K562 (cell line): ENCODE measurements around the gene MKNK2. TPM values are rescaled to one million over a fixed set of nuclear protein-coding genes. Genes with fewer than 3 reads are reported as not detected.

Experiments
- ATAC-seq: fragments of 200-7000 bp; cut with Tn5 transposase; 3 replicates; pipeline ENCODE4 v1.9.1; 2020; ENCODE audit warnings: moderate library complexity
- BruUV-seq: library from RNA; stranded (reverse); fragments of 400-500 nt; replicated peaks from 2 replicates; lab custom pipeline; 2021; lab: Mats Ljungman, UMichigan
- CTCF ChIA-PET: fragments of 300-600 bp; formaldehyde crosslinking; extraction: SDS; loops from one replicate; lab custom pipeline; 2021; ENCODE audit warnings: low intra/inter-chr PET ratio; lab: Yijun Ruan, JAX
- POLR2A ChIA-PET: fragments of 300-600, 350-650 bp; sonication (Branson Sonifier 250); formaldehyde crosslinking; extraction: SDS; loops from one replicate; lab custom pipeline; 2021; ENCODE audit warnings: antibody characterized with exemption, inconsistent platforms; lab: Yijun Ruan, JAX
- DNase-seq, 4 experiments: peaks; one replicate each; pipeline versions ENCODE4 v3.0.0 to v3.0.0-alpha.2; 2011 to 2018; ENCODE audit warnings: low spot score in 3 of 4, mixed read lengths in 3 of 4; ENCODE audit errors: extremely low read depth in 1 of 4
- FAIRE-seq: peaks from 2 replicates; lab custom pipeline; 2011; peaks lifted over from hg19 to GRCh38; lab: Jason Lieb, UNC
- H2AFZ ChIP-seq: 2 replicates; pipeline ENCODE4 v1.6.0; 2011; ENCODE audit warnings: low read depth, low read length, control low read depth, inconsistent platforms
- H3K27ac ChIP-seq: fragments of 200-600 bp; 3 replicates; pipeline ENCODE4 v1.8.0; 2011; ENCODE audit warnings: low read depth, mild to moderate bottlenecking, control low read depth, inconsistent platforms, low read length, moderate library complexity, mixed read lengths; ENCODE audit errors: extremely low read depth
- H3K27me3 ChIP-seq, 2 experiments: fragments of 300-600 bp in 1 of 2; 2 replicates in 1 of 2; 3 replicates in 1 of 2; pipeline versions ENCODE4 v1.6.0 to v1.8.0; 2011; ENCODE audit warnings: inconsistent platforms in 2 of 2, low read length in 2 of 2, mild to moderate bottlenecking in 1 of 2, mixed read lengths in 1 of 2, moderate library complexity in 1 of 2; ENCODE audit not compliant: control insufficient read depth in 2 of 2, insufficient read depth in 2 of 2
- H3K36me3 ChIP-seq: fragments of 300-600 bp; 3 replicates; pipeline ENCODE4 v1.8.0; 2011; ENCODE audit warnings: mild to moderate bottlenecking, low read length, inconsistent platforms; ENCODE audit not compliant: control insufficient read depth, insufficient read depth
- H3K4me1 ChIP-seq, 2 experiments: fragments of 200-600 bp in 1 of 2; replicated peaks in 1 of 2; 2 replicates in 1 of 2; 3 replicates in 1 of 2; pipeline versions ENCODE4 v1.5.1 to v1.8.0; 2011; ENCODE audit warnings: inconsistent platforms in 2 of 2, low read length in 2 of 2, mild to moderate bottlenecking in 1 of 2, mixed read lengths in 1 of 2, moderate library complexity in 1 of 2; ENCODE audit not compliant: control insufficient read depth in 2 of 2, insufficient read depth in 2 of 2
- H3K4me2 ChIP-seq: 2 replicates; pipeline ENCODE4 v1.6.1; 2011; ENCODE audit warnings: low read length, control low read depth, inconsistent platforms, mixed read lengths; ENCODE audit not compliant: insufficient read depth
- H3K4me3 ChIP-seq: fragments of 200-600 bp; sonication (generic), shearing (Covaris generic); 2 replicates; pipeline ENCODE4 v1.5.1; 2016; ENCODE audit warnings: control low read depth, inconsistent platforms
- H3K79me2 ChIP-seq: fragments of 200-600 bp; 3 replicates; pipeline ENCODE4 v1.8.0; 2011; ENCODE audit warnings: low read length, inconsistent platforms; ENCODE audit not compliant: control insufficient read depth, insufficient read depth
- H3K9ac ChIP-seq, 2 experiments: 2 replicates each; pipeline versions ENCODE4 v1.6.0 to v1.6.1; 2011; ENCODE audit warnings: low read depth in 2 of 2, low read length in 2 of 2, control low read depth in 1 of 2, inconsistent platforms in 1 of 2, mild to moderate bottlenecking in 1 of 2, mixed read lengths in 1 of 2; ENCODE audit not compliant: insufficient read depth in 1 of 2
- H3K9me1 ChIP-seq: one replicate; pipeline ENCODE4 v1.6.0; 2011; ENCODE audit warnings: inconsistent platforms, mild to moderate bottlenecking, low read length, moderate library complexity; ENCODE audit not compliant: control insufficient read depth, insufficient read depth
- H3K9me3 ChIP-seq: replicated peaks from 2 replicates; pipeline ENCODE4 v1.5.1; 2011; ENCODE audit warnings: low read depth, low read length, inconsistent platforms; ENCODE audit not compliant: control insufficient read depth, insufficient read depth
- H4K20me1 ChIP-seq: replicated peaks from 2 replicates; pipeline ENCODE4 v1.6.1; 2011; ENCODE audit warnings: low read length, inconsistent platforms, mixed read lengths; ENCODE audit not compliant: control insufficient read depth, insufficient read depth
- CUX1 ChIP-seq: fragments of 200-800 bp; sonication (Bioruptor generic); IDR thresholded peaks from 2 replicates; pipeline ENCODE4 v1.6.1; 2016; ENCODE audit warnings: missing genetic modification characterization, missing compliant biosample characterization
- GATA2 ChIP-seq: sonication (generic); formaldehyde crosslinking; IDR thresholded peaks from 2 replicates; pipeline ENCODE4 v1.4.0; 2020; ENCODE audit warnings: mild to moderate bottlenecking, missing genetic modification reagents
- HDAC6 ChIP-seq: IDR thresholded peaks from 2 replicates; pipeline ENCODE4 v1.6.1; 2012; ENCODE audit warnings: low read depth, mild to moderate bottlenecking, control low read depth, inconsistent platforms, low read length, moderate library complexity
- HNRNPK ChIP-seq: fragments of 200-400 bp; formaldehyde crosslinking; IDR thresholded peaks from one replicate; pipeline ENCODE4 v1.6.1; 2018; ENCODE audit warnings: mild to moderate bottlenecking, low read depth, low read length; ENCODE audit not compliant: poor library complexity, severe bottlenecking
- ZBTB40 ChIP-seq, 2 experiments: fragments of 450-650 bp in 1 of 2; sonication (generic) in 1 of 2; formaldehyde crosslinking in 1 of 2; IDR thresholded peaks; 2 replicates each; pipeline versions ENCODE4 v1.7.1 to v1.9.0; 2016 to 2022; ENCODE audit warnings: inconsistent platforms in 1 of 2, mild to moderate bottlenecking in 1 of 2, missing genetic modification reagents in 1 of 2
- ZFP30 ChIP-seq: fragments of 250-450 bp; sonication (Bioruptor Pico); IDR thresholded peaks from 2 replicates; pipeline ENCODE4 v1.8.0; 2022; ENCODE audit warnings: moderate library complexity, mild to moderate bottlenecking, inconsistent platforms, borderline replicate concordance
- ZFX ChIP-seq: sonication (generic); formaldehyde crosslinking; IDR thresholded peaks from 2 replicates; pipeline ENCODE4 v1.8.0; 2022; ENCODE audit warnings: mild to moderate bottlenecking, missing genetic modification reagents, moderate library complexity
- ZNF232 ChIP-seq: sonication (generic); formaldehyde crosslinking; IDR thresholded peaks from 2 replicates; pipeline ENCODE4 v1.8.0; 2022; ENCODE audit warnings: mild to moderate bottlenecking, missing genetic modification reagents
- WGBS: fragments of 100-300 bp; shearing (Covaris generic); methylation state at CpG from one replicate; pipeline ENCODE4 v1.1.6; 2016; ENCODE audit warnings: low coverage, mixed read lengths; ENCODE audit not compliant: insufficient coverage; ENCODE audit errors: missing lambda C conversion rate; 5-methylcytosine and 5-hydroxymethylcytosine counted together
- in situ Hi-C: fragments of 300-500 bp; cut with MboI; formaldehyde crosslinking; loops from 4 replicates; pipeline ENCODE4 v1.15.0; 2018; ENCODE audit warnings: inconsistent platforms, mixed read lengths
- intact Hi-C: fragments of 100-400 bp; cut with micrococcal nuclease; formaldehyde crosslinking; loops from 2 replicates; pipeline ENCODE4 v1.14.2; 2022
- polyA plus RNA-seq, 8 experiments: library from polyadenylated mRNA; depleted of rRNA in 4 of 8; stranded (reverse) in 5 of 8; unstranded in 3 of 8; fragments of >200 nt; fragmentation: Nextera tagmentation in 2 of 8; fragmentation: Illumina TruSeq in 1 of 8; extraction: Ambion mirVana in 2 of 8; extraction: Trizol in 1 of 8; gene quantifications; 2 replicates each; pipeline versions ENCODE4 v1.2.1 to v1.2.3, GENCODE V29; 2011 to 2014; ENCODE audit warnings: inconsistent platforms in 1 of 8, missing spikeins in 1 of 8
- total RNA-seq, 7 experiments: library from RNA; depleted of rRNA in 6 of 7; stranded (reverse); fragments of >200 nt in 6 of 7; fragmentation: Illumina TruSeq in 2 of 7; extraction: Trizol in 2 of 7; gene quantifications; 2 replicates each; pipeline versions ENCODE4 v1.2.1 to v1.2.3, GENCODE V29; 2011 to 2021; ENCODE audit warnings: low replicate concordance in 1 of 7

Gene MKNK2
- total and polyA plus RNA-seq, 9 of the 15 experiments (the other 6 are each of a cell fraction or from before 2014, with no cell fraction given), result 5.1 to 191 (median 51.9) TPM

DNA sequence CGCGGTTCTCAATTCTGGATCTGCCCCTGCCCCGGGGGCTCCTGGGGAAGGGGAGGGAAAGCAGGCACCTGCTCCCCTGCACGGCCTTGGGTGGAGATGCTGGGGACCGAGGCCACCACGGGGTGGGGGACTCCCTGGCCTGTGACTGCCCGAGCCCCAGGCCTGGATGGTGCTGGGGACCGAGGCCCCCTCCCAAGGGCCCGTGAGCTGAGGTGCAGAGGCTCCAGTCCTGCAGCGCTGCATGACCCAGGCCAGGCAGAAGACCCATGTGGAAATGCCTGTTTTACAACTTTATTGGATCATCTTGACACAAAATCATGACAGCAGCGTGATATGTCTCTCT, 49.6 kb upstream of the MKNK2 start:
- TF ChIP-seq ZBTB40 (IDR thresholded peaks at IDR 0.05) (peak; percentile 46; the same call in 1 of the 2 replicates), ZBTB40 (CRISPR knock-in tag; IDR thresholded peaks at IDR 0.05) (no peak), GATA2 (CRISPR knock-in tag) (no peak), ZNF232 (CRISPR knock-in tag) (no peak), ZFP30 (CRISPR knock-in tag) (no peak), ZFX (CRISPR knock-in tag) (no peak), HNRNPK (no peak), HDAC6 (no peak), CUX1 (no peak)
- Histone ChIP-seq H3K4me2 (no peak overlapping the region), H3K79me2 (peaks cover 9% of the 10 kb centered on the region; the same call in 2 of the 3 replicates), H3K27me3 (no peaks in the 10 kb centered on the region; a peak in 1 of 5 replicates), H3K4me3 (no peak overlapping the region), H3K4me1 (peaks cover 0 to 57% of the 10 kb centered on the region in 2 experiments; a peak in 2 of 5 replicates), H3K27ac (no peak overlapping the region), H4K20me1 (0 out of 2 replicates have a peak, but pooled peaks cover 3% of the 10 kb centered on the region), H3K9me1 (no peaks in the 10 kb centered on the region), H2AFZ (no peak overlapping the region), H3K9me3 (no peaks in the 10 kb centered on the region), H3K9ac (no peak overlapping the region), H3K36me3 (peaks cover 54% of the 10 kb centered on the region; the same call in 2 of the 3 replicates)
- intact Hi-C loops (no loop called here), in situ Hi-C loops (no loop called here)
- POLR2A ChIA-PET, result no interaction called here
- no TSS peak for BruUV-seq
- DNase-seq, result no peak
- ATAC-seq, result no peak
- no peak for FAIRE-seq
- CTCF ChIA-PET, result no interaction called here
- WGBS, result over 99% methylated on average over 8 of the region's 11 CpGs
